GM04504 (cell line): ENCODE results near the gene KDM5B.
"Not testable (repeated sequence)": the region's sequence is repeated elsewhere in the genome, so short reads cannot be mapped to it uniquely, and the experiment has no call there.

Source experiments
- DNase-seq: peaks from one replicate; pipeline ENCODE4 v3.0.0-alpha.2; 2012; ENCODE audit warnings: low read depth

Gene KDM5B

GRCh38 chr1:202812176-202813026 is 4.2 kb upstream of the KDM5B start:
- no peak for DNase-seq

GRCh38 chr1:202811296-202812175 is 3.3 kb upstream of the KDM5B start:
- DNase-seq = no peak

- DNase-seq = peak; percentile 90
These were observed 2.5 kb upstream of the KDM5B start, which contains the start of gene PCAT6 for GRCh38 chr1:202810615-202811295. Gene PCAT6 (plus strand): TSS chr1:202810954.

- no peak for DNase-seq
These were observed 2.0 kb upstream of the KDM5B start for GRCh38 chr1:202810193-202810614.

- DNase-seq = no peak
These were observed 1.5 kb upstream of the KDM5B start for GRCh38 chr1:202809597-202810159.

- DNase-seq = no peak
These were observed 733 bp downstream of the KDM5B start for GRCh38 chr1:202807451-202807925.

- no peak for DNase-seq
These were observed 1.3 kb downstream of the KDM5B start for GRCh38 chr1:202806845-202807450.

GRCh38 chr1:202805886-202806844 is 2.1 kb downstream of the KDM5B start:
- DNase-seq = no peak

GRCh38 chr1:202804126-202804525 is 4.1 kb downstream of the KDM5B start:
- no peak for DNase-seq

GRCh38 chr1:202802998-202803932 is 5.0 kb downstream of the KDM5B start:
- DNase-seq = no peak

- no peak for DNase-seq
These were observed 6.2 kb downstream of the KDM5B start for GRCh38 chr1:202802034-202802433.

GRCh38 chr1:202801175-202801574 is 7.0 kb downstream of the KDM5B start:
- DNase-seq = no peak

GRCh38 chr1:202800742-202801141 is 7.5 kb downstream of the KDM5B start:
- DNase-seq = no peak

- no peak for DNase-seq
These were observed 9.4 kb downstream of the KDM5B start for GRCh38 chr1:202798792-202799331.

- DNase-seq = no peak
These were observed 10.0 kb downstream of the KDM5B start for GRCh38 chr1:202798260-202798659.

- DNase-seq = no peak
These were observed 11.6 kb downstream of the KDM5B start for GRCh38 chr1:202796670-202797069.

GRCh38 chr1:202794931-202795330 is 13.3 kb downstream of the KDM5B start:
- not testable (repeated sequence) for DNase-seq

GRCh38 chr1:202794051-202794740 is 14.0 kb downstream of the KDM5B start:
- no peak for DNase-seq
